ENCODE results near the gene LRRC8A.

DNA sequence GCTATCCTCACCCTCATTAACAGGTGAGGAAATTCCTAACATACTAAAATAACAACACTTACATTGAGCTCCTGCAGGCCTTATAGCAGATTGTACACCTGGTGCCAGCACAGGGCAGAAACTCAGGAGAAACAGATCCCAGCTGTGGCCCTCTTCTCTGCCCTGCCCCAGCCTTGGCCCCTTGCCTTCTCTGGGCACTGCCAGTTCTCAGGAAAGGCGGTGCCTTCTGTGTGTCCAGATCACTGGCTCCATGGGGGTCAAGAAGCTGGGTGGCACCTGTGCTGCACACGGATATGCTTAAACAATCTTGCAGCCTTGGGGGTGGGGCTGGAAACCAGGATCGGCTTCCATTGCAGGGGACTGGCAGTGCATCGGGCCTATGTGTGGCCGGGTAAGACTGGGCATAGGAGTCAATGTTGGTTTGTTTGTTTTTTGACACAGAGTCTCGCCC is 19.5 kb upstream of the LRRC8A start:
- TF ChIP-seq, protein P1, sequence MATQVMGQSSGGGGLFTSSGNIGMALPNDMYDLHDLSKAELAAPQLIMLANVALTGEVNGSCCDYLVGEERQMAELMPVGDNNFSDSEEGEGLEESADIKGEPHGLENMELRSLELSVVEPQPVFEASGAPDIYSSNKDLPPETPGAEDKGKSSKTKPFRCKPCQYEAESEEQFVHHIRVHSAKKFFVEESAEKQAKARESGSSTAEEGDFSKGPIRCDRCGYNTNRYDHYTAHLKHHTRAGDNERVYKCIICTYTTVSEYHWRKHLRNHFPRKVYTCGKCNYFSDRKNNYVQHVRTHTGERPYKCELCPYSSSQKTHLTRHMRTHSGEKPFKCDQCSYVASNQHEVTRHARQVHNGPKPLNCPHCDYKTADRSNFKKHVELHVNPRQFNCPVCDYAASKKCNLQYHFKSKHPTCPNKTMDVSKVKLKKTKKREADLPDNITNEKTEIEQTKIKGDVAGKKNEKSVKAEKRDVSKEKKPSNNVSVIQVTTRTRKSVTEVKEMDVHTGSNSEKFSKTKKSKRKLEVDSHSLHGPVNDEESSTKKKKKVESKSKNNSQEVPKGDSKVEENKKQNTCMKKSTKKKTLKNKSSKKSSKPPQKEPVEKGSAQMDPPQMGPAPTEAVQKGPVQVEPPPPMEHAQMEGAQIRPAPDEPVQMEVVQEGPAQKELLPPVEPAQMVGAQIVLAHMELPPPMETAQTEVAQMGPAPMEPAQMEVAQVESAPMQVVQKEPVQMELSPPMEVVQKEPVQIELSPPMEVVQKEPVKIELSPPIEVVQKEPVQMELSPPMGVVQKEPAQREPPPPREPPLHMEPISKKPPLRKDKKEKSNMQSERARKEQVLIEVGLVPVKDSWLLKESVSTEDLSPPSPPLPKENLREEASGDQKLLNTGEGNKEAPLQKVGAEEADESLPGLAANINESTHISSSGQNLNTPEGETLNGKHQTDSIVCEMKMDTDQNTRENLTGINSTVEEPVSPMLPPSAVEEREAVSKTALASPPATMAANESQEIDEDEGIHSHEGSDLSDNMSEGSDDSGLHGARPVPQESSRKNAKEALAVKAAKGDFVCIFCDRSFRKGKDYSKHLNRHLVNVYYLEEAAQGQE (IDR thresholded peaks at IDR 0.05; ENCODE audit: low read depth, low read length): no peak
- TF ChIP-seq, protein P2, sequence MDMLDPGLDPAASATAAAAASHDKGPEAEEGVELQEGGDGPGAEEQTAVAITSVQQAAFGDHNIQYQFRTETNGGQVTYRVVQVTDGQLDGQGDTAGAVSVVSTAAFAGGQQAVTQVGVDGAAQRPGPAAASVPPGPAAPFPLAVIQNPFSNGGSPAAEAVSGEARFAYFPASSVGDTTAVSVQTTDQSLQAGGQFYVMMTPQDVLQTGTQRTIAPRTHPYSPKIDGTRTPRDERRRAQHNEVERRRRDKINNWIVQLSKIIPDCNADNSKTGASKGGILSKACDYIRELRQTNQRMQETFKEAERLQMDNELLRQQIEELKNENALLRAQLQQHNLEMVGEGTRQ (IDR thresholded peaks at IDR 0.05; ENCODE audit: borderline replicate concordance, low read depth, low read length): no peak
- TF ChIP-seq FOXM1 (IDR thresholded peaks at IDR 0.05; ENCODE audit: low read depth) (no peak), RAD21 (IDR thresholded peaks at IDR 0.05; ENCODE audit: low read length) (no peak)
